ENCODE results near the gene ZNF292.

DNA sequence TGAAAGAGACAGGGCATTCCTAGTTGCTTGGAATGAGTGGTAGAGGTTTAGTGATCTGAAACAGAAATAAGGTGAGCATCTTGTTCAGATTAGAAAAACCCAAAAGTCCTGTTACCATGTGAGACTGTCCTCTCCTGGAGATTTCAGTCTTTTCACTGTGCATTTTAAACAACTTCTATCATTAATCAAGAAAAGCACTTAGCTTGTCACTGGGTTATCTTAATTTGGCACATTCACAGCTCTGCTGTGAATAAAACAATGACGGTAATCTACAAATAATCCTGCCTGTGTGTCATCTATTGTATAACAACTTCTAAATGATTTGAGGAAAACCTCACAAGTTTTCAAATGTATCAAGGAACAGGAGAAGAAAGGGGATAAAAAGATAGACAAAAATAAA, 157.5 kb downstream of the ZNF292 start:
- TF ChIP-seq, protein P1, sequence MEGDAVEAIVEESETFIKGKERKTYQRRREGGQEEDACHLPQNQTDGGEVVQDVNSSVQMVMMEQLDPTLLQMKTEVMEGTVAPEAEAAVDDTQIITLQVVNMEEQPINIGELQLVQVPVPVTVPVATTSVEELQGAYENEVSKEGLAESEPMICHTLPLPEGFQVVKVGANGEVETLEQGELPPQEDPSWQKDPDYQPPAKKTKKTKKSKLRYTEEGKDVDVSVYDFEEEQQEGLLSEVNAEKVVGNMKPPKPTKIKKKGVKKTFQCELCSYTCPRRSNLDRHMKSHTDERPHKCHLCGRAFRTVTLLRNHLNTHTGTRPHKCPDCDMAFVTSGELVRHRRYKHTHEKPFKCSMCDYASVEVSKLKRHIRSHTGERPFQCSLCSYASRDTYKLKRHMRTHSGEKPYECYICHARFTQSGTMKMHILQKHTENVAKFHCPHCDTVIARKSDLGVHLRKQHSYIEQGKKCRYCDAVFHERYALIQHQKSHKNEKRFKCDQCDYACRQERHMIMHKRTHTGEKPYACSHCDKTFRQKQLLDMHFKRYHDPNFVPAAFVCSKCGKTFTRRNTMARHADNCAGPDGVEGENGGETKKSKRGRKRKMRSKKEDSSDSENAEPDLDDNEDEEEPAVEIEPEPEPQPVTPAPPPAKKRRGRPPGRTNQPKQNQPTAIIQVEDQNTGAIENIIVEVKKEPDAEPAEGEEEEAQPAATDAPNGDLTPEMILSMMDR (IDR thresholded peaks at IDR 0.05; ENCODE audit: low read depth, low read length) = no peak
- no peak for TF ChIP-seq EZH2phosphoT487 (IDR thresholded peaks at IDR 0.05; ENCODE audit: low read depth)

Data from OCI-LY3 (cell line).